ENCODE data around the gene THAP5. TPM values are rescaled to one million over a fixed set of nuclear protein-coding genes. Genes with fewer than 3 reads are reported as not detected.
"Not testable (repeated sequence)": the region's sequence is repeated elsewhere in the genome, so short reads cannot be mapped to it uniquely, and the experiment has no call there.

Gene THAP5
- total RNA-seq, 2 experiments from 2014 or later = 23.5 to 33.8 TPM

- BruUV-seq (replicated peaks) = no TSS peak
- ChIA-PET CTCF (ENCODE audit: unreplicated experiment) (no interaction called here), POLR2A (interaction anchor here (0.5 to 1.5 kb wide), 5 partner anchors 20 to 1525 kb away, joined by 3 read pairs; no protein-coding TSS in a partner anchor)
- Histone ChIP-seq H4K20me1 (ENCODE audit: insufficient read depth, low read length) (no peaks in the 10 kb centered on the region), H3K9me3 (ENCODE audit: low read length) (no peaks in the 10 kb centered on the region), H3K79me2 (ENCODE audit: insufficient read depth, low read depth, low read length) (no peaks in the 10 kb centered on the region), H3K4me1 (ENCODE audit: insufficient read depth, low read length, poor library complexity, severe bottlenecking) (no peaks in the 10 kb centered on the region), H3K4me2 (ENCODE audit: low read length) (no peak overlapping the region), H3K4me3 (ENCODE audit: low read depth, low read length, poor library complexity, severe bottlenecking) (no peak overlapping the region), H2AFZ (ENCODE audit: low read length) (no peak overlapping the region), H3K27ac (ENCODE audit: low read depth, low read length, poor library complexity, severe bottlenecking) (no peak overlapping the region), H3K9me2 (ENCODE audit: insufficient read depth, low read length) (no peaks in the 10 kb centered on the region), H3K36me3 (ENCODE audit: insufficient read depth, low read length) (no peaks in the 10 kb centered on the region)
- DNase-seq (ENCODE audit: low spot score) = no peak
- intact Hi-C loops (cut with micrococcal nuclease; ENCODE audit: unreplicated experiment) = no loop called here
- TF ChIP-seq, protein P1, sequence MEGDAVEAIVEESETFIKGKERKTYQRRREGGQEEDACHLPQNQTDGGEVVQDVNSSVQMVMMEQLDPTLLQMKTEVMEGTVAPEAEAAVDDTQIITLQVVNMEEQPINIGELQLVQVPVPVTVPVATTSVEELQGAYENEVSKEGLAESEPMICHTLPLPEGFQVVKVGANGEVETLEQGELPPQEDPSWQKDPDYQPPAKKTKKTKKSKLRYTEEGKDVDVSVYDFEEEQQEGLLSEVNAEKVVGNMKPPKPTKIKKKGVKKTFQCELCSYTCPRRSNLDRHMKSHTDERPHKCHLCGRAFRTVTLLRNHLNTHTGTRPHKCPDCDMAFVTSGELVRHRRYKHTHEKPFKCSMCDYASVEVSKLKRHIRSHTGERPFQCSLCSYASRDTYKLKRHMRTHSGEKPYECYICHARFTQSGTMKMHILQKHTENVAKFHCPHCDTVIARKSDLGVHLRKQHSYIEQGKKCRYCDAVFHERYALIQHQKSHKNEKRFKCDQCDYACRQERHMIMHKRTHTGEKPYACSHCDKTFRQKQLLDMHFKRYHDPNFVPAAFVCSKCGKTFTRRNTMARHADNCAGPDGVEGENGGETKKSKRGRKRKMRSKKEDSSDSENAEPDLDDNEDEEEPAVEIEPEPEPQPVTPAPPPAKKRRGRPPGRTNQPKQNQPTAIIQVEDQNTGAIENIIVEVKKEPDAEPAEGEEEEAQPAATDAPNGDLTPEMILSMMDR (conservative IDR thresholded peaks at IDR 0.05; ENCODE audit: low read length) = no peak
- no peak for TF ChIP-seq EZH2phosphoT487 (IDR thresholded peaks at IDR 0.05; ENCODE audit: borderline replicate concordance, low read depth, low read length)
These were observed 28.0 kb downstream of the THAP5 start for GRCh38 chr7:108541478-108541877.

DNA sequence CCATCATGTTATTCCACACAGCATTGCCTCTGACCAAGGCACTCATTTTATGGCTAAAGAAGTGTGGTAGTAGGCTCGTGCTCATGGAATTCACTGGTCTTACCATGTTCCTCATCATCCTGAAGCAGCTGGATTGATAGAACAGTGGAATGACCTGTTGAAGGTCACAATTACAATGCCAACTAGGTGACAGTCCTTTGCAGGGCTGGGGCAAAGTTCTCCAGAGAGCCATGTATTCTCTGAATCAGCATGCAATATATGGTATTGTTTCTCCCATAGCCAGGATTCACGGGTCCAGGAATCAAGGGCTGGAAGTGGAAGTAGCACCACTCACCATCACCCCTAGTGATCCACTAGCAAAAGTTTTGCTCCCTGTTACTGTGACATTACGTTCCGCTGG lies 30.8 kb downstream of the THAP5 start:
- H3K4me2 ChIP-seq (ENCODE audit: low read length); H3K79me2 ChIP-seq (ENCODE audit: insufficient read depth, low read depth, low read length); H4K20me1 ChIP-seq (ENCODE audit: insufficient read depth, low read length); H3K27ac ChIP-seq (ENCODE audit: low read depth, low read length, poor library complexity, severe bottlenecking); H3K36me3 ChIP-seq (ENCODE audit: insufficient read depth, low read length); BruUV-seq (replicated peaks); H2AFZ ChIP-seq (ENCODE audit: low read length); H3K9me3 ChIP-seq (ENCODE audit: low read length); DNase-seq (ENCODE audit: low spot score); CTCF ChIA-PET (ENCODE audit: unreplicated experiment); H3K4me3 ChIP-seq (ENCODE audit: low read depth, low read length, poor library complexity, severe bottlenecking); H3K9me2 ChIP-seq (ENCODE audit: insufficient read depth, low read length); intact Hi-C loops (cut with micrococcal nuclease; ENCODE audit: unreplicated experiment): not testable (repeated sequence)
- POLR2A ChIA-PET = interaction anchor here (0.6 kb wide), 2 partner anchors 9 to 796 kb away, joined by 3 read pairs; no protein-coding TSS in a partner anchor
- H3K4me1 ChIP-seq (ENCODE audit: insufficient read depth, low read length, poor library complexity, severe bottlenecking) = peaks cover 11% of the 10 kb centered on the region

DNA sequence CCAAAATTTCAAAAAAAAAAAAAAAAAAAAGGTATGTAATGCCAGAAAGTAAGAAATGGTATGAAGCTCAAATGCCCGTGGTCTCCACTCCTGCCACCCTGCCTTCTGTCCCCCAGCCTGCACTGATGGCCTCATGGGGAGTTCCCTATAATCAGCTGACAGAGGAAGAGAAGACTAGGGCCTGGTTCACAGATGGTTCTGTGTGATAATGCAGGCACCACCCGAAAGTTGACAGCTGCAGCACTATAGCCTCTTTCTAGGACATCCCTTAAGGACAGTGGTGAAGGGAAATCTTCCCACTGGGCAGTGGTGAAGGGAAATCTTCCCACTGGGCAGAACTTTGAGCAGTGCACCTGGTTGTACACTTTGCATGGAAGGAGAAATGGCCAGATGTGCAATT lies 31.3 kb downstream of the THAP5 start:
- H3K79me2 ChIP-seq (ENCODE audit: insufficient read depth, low read depth, low read length); intact Hi-C loops (cut with micrococcal nuclease; ENCODE audit: unreplicated experiment); H3K36me3 ChIP-seq (ENCODE audit: insufficient read depth, low read length); H2AFZ ChIP-seq (ENCODE audit: low read length); H4K20me1 ChIP-seq (ENCODE audit: insufficient read depth, low read length); H3K4me3 ChIP-seq (ENCODE audit: low read depth, low read length, poor library complexity, severe bottlenecking); H3K4me2 ChIP-seq (ENCODE audit: low read length); H3K9me2 ChIP-seq (ENCODE audit: insufficient read depth, low read length); CTCF ChIA-PET (ENCODE audit: unreplicated experiment); H3K9me3 ChIP-seq (ENCODE audit: low read length); DNase-seq (ENCODE audit: low spot score); H3K27ac ChIP-seq (ENCODE audit: low read depth, low read length, poor library complexity, severe bottlenecking); BruUV-seq (replicated peaks): not testable (repeated sequence)
- POLR2A ChIA-PET = interaction anchor here (0.6 to 0.7 kb wide), 3 partner anchors 10 to 795 kb away, joined by 3 to 8 read pairs (median 3); no protein-coding TSS in a partner anchor
- peaks cover 16% of the 10 kb centered on the region for H3K4me1 ChIP-seq (ENCODE audit: insufficient read depth, low read length, poor library complexity, severe bottlenecking)

- intact Hi-C loops (cut with micrococcal nuclease; ENCODE audit: unreplicated experiment) = no loop called here
- H3K9me2 ChIP-seq (ENCODE audit: insufficient read depth, low read length) = no peaks in the 10 kb centered on the region
- DNase-seq (ENCODE audit: low spot score) = no peak
- no peak overlapping the region for H3K27ac ChIP-seq (ENCODE audit: low read depth, low read length, poor library complexity, severe bottlenecking)
- CTCF ChIA-PET (ENCODE audit: unreplicated experiment) = no interaction called here
- no peak overlapping the region for H3K4me3 ChIP-seq (ENCODE audit: low read depth, low read length, poor library complexity, severe bottlenecking)
- H3K4me1 ChIP-seq (ENCODE audit: insufficient read depth, low read length, poor library complexity, severe bottlenecking) = peaks cover 26% of the 10 kb centered on the region
- no peaks in the 10 kb centered on the region for H3K9me3 ChIP-seq (ENCODE audit: low read length)
- no peak overlapping the region for H3K4me2 ChIP-seq (ENCODE audit: low read length)
- H4K20me1 ChIP-seq (ENCODE audit: insufficient read depth, low read length) = no peaks in the 10 kb centered on the region
- BruUV-seq (replicated peaks) = no TSS peak
- TF ChIP-seq EZH2phosphoT487 (IDR thresholded peaks at IDR 0.05; ENCODE audit: borderline replicate concordance, low read depth, low read length) = no peak
- TF ChIP-seq, protein P1 (conservative IDR thresholded peaks at IDR 0.05; ENCODE audit: low read length) = no peak
- no peaks in the 10 kb centered on the region for H3K79me2 ChIP-seq (ENCODE audit: insufficient read depth, low read depth, low read length)
- no peak overlapping the region for H2AFZ ChIP-seq (ENCODE audit: low read length)
- POLR2A ChIA-PET = interaction anchor here (0.8 to 1.3 kb wide), 3 partner anchors 10 to 15 kb away, joined by 3 to 7 read pairs (median 4); no protein-coding TSS in a partner anchor
- H3K36me3 ChIP-seq (ENCODE audit: insufficient read depth, low read length) = no peaks in the 10 kb centered on the region; the same call in 1 of the 2 replicates
These were observed 32.3 kb downstream of the THAP5 start for GRCh38 chr7:108537229-108537628.
